Endothelial cell (in vitro differentiated cells): ENCODE results near the gene B4GALNT1. TPM values are rescaled to one million over a fixed set of nuclear protein-coding genes. Genes with fewer than 3 reads are reported as not detected.

Source experiments
- DNase-seq: peaks from one replicate; pipeline ENCODE4 v3.0.0; 2021; ENCODE audit warnings: low spot score
- H3K27ac Mint-ChIP-seq: one replicate; pipeline ENCODE4 v1.8.0; 2021; ENCODE audit warnings: mixed read lengths, inconsistent platforms; ENCODE audit not compliant: unreplicated experiment
- H3K27me3 Mint-ChIP-seq: one replicate; pipeline ENCODE4 v1.8.0; 2021; ENCODE audit warnings: mild to moderate bottlenecking, moderate library complexity, mixed read lengths, inconsistent platforms; ENCODE audit not compliant: unreplicated experiment
- H3K36me3 Mint-ChIP-seq: one replicate; pipeline ENCODE4 v1.8.0; 2021; ENCODE audit warnings: mild to moderate bottlenecking, low read depth, mixed read lengths, inconsistent platforms; ENCODE audit not compliant: unreplicated experiment
- H3K4me1 Mint-ChIP-seq: one replicate; pipeline ENCODE4 v1.8.0; 2021; ENCODE audit warnings: mild to moderate bottlenecking, mixed read lengths, inconsistent platforms; ENCODE audit not compliant: unreplicated experiment
- H3K4me3 Mint-ChIP-seq: one replicate; pipeline ENCODE4 v1.8.0; 2021; ENCODE audit warnings: mild to moderate bottlenecking, mixed read lengths, inconsistent platforms; ENCODE audit not compliant: unreplicated experiment
- H3K9me3 Mint-ChIP-seq: one replicate; pipeline ENCODE4 v1.8.0; 2021; ENCODE audit warnings: mixed read lengths, inconsistent platforms; ENCODE audit not compliant: unreplicated experiment
- CTCF ChIP-seq: fragments of 200-600 bp; sonication (generic); IDR thresholded peaks from one replicate; pipeline ENCODE4 v1.5.0; 2021; ENCODE audit warnings: antibody characterized with exemption; ENCODE audit not compliant: unreplicated experiment
- total RNA-seq: library from RNA; stranded (reverse); fragmentation: NEBNext Ultra II Directional; extraction: Animal tissue kit (Norgen Biotek cat#: 25700); gene quantifications from one replicate; pipeline ENCODE4 v1.2.1, GENCODE V29; 2021; ENCODE audit not compliant: unreplicated experiment

The B4GALNT1 gene
- total RNA-seq, 1 donor from 2014 or later = 1.3 TPM

GRCh38 chr12:57581802-57582201 is 51.2 kb downstream of the B4GALNT1 start:
- H3K27me3 Mint-ChIP-seq = peaks cover 8% of the 10 kb centered on the region
- TF ChIP-seq CTCF = no peak
- H3K27ac Mint-ChIP-seq = no peak overlapping the region
- no peak for DNase-seq
- H3K4me3 Mint-ChIP-seq = no peak overlapping the region
- H3K36me3 Mint-ChIP-seq = no peaks in the 10 kb centered on the region
- H3K4me1 Mint-ChIP-seq = peaks cover 7% of the 10 kb centered on the region
- no peaks in the 10 kb centered on the region for H3K9me3 Mint-ChIP-seq

- no peaks in the 10 kb centered on the region for H3K36me3 Mint-ChIP-seq
- H3K4me1 Mint-ChIP-seq = peaks cover 7% of the 10 kb centered on the region
- no peaks in the 10 kb centered on the region for H3K9me3 Mint-ChIP-seq
- peaks cover 9% of the 10 kb centered on the region for H3K27me3 Mint-ChIP-seq
- no peak overlapping the region for H3K27ac Mint-ChIP-seq
- no peak overlapping the region for H3K4me3 Mint-ChIP-seq
- TF ChIP-seq CTCF = no peak
- DNase-seq = no peak
Observed at GRCh38 chr12:57580466-57580795, 52.6 kb downstream of the B4GALNT1 start.

GRCh38 chr12:57579677-57580465 is 53.1 kb downstream of the B4GALNT1 start:
- H3K36me3 Mint-ChIP-seq = no peaks in the 10 kb centered on the region

GRCh38 chr12:57579011-57579410 is 54.0 kb downstream of the B4GALNT1 start:
- no peak for DNase-seq
- Mint-ChIP-seq H3K4me3 (no peak overlapping the region), H3K27me3 (peaks cover 13% of the 10 kb centered on the region), H3K36me3 (no peaks in the 10 kb centered on the region), H3K9me3 (no peaks in the 10 kb centered on the region), H3K27ac (no peak overlapping the region), H3K4me1 (peaks cover 7% of the 10 kb centered on the region)
- no peak for TF ChIP-seq CTCF

More at GRCh38 chr12:57579677-57580465, 53.1 kb downstream of the B4GALNT1 start:
- H3K4me1 Mint-ChIP-seq = peaks cover 7% of the 10 kb centered on the region
- no peaks in the 10 kb centered on the region for H3K9me3 Mint-ChIP-seq
- TF ChIP-seq CTCF = no peak
- peaks cover 12% of the 10 kb centered on the region for H3K27me3 Mint-ChIP-seq
- no peak overlapping the region for H3K27ac Mint-ChIP-seq
- no peak for DNase-seq
- H3K4me3 Mint-ChIP-seq = no peak overlapping the region

GRCh38 chr12:57577981-57578758 is 54.8 kb downstream of the B4GALNT1 start:
- H3K9me3 Mint-ChIP-seq = no peaks in the 10 kb centered on the region
- H3K27me3 Mint-ChIP-seq = peaks cover 14% of the 10 kb centered on the region
- no peak overlapping the region for H3K27ac Mint-ChIP-seq
- H3K4me3 Mint-ChIP-seq = no peak overlapping the region
- no peak for TF ChIP-seq CTCF
- H3K36me3 Mint-ChIP-seq = no peaks in the 10 kb centered on the region
- H3K4me1 Mint-ChIP-seq = peaks cover 3% of the 10 kb centered on the region
- no peak for DNase-seq
